ENCODE data around the gene SESN3. TPM values are rescaled to one million over a fixed set of nuclear protein-coding genes. Genes with fewer than 3 reads are reported as not detected.
"Not testable (repeated sequence)": the region's sequence is repeated elsewhere in the genome, so short reads cannot be mapped to it uniquely, and the experiment has no call there.

Gene SESN3
- 10 to 100 TPM; 28.2 to 98.1 (median 39.7) TPM for total RNA-seq

DNA sequence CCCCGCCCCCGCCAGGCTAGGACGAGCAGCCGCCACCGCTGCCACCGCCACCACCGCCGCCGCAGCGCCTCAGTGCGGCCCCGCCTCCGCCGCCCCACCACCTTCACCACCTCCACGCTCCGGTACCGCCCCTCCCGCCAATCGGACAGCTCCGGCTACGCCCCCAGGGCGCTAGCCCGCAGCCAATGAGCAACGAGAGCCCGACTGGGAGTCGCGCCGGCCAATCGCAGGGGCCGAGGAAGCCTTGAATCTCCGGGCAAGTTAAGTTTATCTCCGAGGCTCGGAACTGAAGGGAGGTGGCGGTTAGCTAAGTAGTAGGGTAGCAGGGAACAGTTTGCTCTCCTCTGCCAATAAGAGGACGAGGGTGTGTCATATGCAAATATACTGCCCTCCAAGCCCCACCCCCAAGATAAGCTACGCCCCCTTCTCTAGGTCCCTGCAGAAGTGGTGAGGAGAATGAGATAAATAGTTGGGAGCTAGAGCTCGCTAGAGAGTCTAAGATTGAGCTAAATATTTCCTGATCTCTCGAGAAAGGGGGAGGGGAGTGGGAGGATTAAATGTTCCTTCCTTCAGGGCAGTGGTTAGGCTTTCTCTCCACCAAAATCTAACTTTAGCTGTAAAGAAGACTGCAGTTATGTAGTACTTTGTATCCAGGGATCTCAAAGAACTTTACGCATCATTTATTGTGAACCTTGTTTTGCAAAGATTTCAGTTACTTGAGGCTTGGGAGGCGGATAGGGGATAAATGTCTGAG is at the start of gene SESN3:
Gene SESN3, minus strand, starts transcription at position 76 of the 754 bp plus-strand sequence. CDS start 342 bp downstream, outside the sequence.
- TF ChIP-seq POLR2A (IDR thresholded peaks at IDR 0.05) (peak; percentile 52), POLR2AphosphoS5 (IDR thresholded peaks at IDR 0.05) (peak; percentile 18 to 77 (median 55)), CTCF (IDR thresholded peaks at IDR 0.05) (no peak)
- no peaks in the 10 kb centered on the region for H3K9me3 ChIP-seq
- no peaks in the 10 kb centered on the region for H3K27me3 ChIP-seq
- H3K36me3 ChIP-seq, result no peaks in the 10 kb centered on the region
- peak; percentile 97 to 99 for DNase-seq (ENCODE audit: low spot score in 2 of 2)
- intact Hi-C loops (cut with DNase I; ENCODE audit: low total_unique reads), result no loop called here
- no peaks in the 10 kb centered on the region for H3K4me1 ChIP-seq
- H3K4me3 ChIP-seq, result peak within 1 kb of the TSS; percentile 81 to 96 (median 84)
- H3K27ac ChIP-seq, result peak within 1 kb of the TSS; percentile 92 to 93

DNA sequence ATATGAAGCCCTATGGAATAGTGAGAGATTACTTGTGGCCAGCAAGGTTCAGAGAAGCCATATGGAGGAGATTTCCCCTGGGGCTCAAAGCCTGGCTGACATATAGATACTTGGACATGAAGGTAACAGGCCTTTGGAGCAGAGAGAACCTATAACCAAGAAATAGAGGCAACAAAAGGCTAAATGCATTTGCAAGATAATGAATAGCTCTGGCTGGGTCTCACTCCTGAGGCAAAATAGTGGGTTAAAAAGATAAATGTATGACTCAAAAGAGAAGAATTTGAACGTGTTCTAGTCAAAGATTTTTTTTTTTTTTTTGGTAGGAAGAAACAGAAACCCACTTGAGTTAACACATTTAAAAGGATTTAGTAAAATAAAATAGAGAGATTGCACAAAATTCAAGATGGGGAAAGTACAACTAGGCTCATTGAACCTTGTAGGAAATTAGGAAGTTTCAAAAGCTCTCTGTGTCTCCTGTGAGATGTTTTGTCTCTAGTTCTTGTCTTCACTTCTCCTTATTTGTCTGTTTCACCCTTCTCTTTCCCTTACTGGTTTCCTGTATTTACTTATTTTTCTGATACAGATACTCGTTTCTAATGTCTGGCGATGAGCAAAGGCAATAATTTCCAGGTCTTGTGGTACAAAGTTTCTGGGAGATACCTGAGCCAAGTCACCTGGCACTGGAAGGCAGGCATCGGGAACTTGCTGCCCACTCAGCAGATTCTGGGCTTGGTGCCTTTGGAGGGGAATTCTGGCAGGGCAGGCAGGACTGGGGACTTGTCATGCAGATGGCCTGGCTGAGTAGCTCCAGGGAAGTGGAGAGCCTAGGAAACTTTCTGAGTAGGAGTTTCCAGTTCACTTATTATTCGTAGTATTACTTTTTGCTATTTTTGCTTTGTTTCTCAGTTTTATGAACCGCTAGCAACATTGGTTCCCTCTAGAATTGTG is 49.2 kb upstream of the SESN3 start:
- Histone ChIP-seq H3K9me3 (no peaks in the 10 kb centered on the region), H3K27ac (peak overlapping the region; percentile 48 to 52), H3K27me3 (no peaks in the 10 kb centered on the region), H3K4me1 (no peaks in the 10 kb centered on the region), H3K4me3 (no peak overlapping the region), H3K36me3 (no peaks in the 10 kb centered on the region)
- intact Hi-C loops (cut with DNase I; ENCODE audit: low total_unique reads), result no loop called here
- DNase-seq (ENCODE audit: low spot score in 2 of 2), result peak in 1 of 2 donors; percentile 83
- TF ChIP-seq POLR2A (IDR thresholded peaks at IDR 0.05) (no peak), CTCF (IDR thresholded peaks at IDR 0.05) (no peak), POLR2AphosphoS5 (IDR thresholded peaks at IDR 0.05) (no peak)

- no peak for DNase-seq (ENCODE audit: low spot score in 2 of 2)
- intact Hi-C loops (cut with DNase I; ENCODE audit: low total_unique reads), result no loop called here
- H3K4me1 ChIP-seq, result no peaks in the 10 kb centered on the region
- no peaks in the 10 kb centered on the region for H3K9me3 ChIP-seq
- H3K4me3 ChIP-seq, result no peak overlapping the region
- TF ChIP-seq POLR2AphosphoS5 (IDR thresholded peaks at IDR 0.05) (no peak), CTCF (IDR thresholded peaks at IDR 0.05) (no peak), POLR2A (IDR thresholded peaks at IDR 0.05) (no peak)
- H3K27ac ChIP-seq, result no peak overlapping the region
- no peaks in the 10 kb centered on the region for H3K27me3 ChIP-seq
- no peaks in the 10 kb centered on the region for H3K36me3 ChIP-seq
These were observed 46.9 kb upstream of the SESN3 start for GRCh38 chr11:95277868-95278267.

- Histone ChIP-seq H3K4me1 (no peaks in the 10 kb centered on the region), H3K27me3 (no peaks in the 10 kb centered on the region), H3K9me3 (no peaks in the 10 kb centered on the region), H3K36me3 (no peaks in the 10 kb centered on the region), H3K27ac (no peak overlapping the region), H3K4me3 (no peak overlapping the region)
- no peak for DNase-seq (ENCODE audit: low spot score in 2 of 2)
- TF ChIP-seq POLR2AphosphoS5 (IDR thresholded peaks at IDR 0.05) (no peak), POLR2A (IDR thresholded peaks at IDR 0.05) (no peak), CTCF (IDR thresholded peaks at IDR 0.05) (no peak)
- intact Hi-C loops (cut with DNase I; ENCODE audit: low total_unique reads), result no loop called here
These were observed 45.1 kb upstream of the SESN3 start for GRCh38 chr11:95276139-95276538.

- H3K36me3 ChIP-seq; intact Hi-C loops (cut with DNase I; ENCODE audit: low total_unique reads); H3K27ac ChIP-seq; DNase-seq (ENCODE audit: low spot score in 2 of 2); H3K9me3 ChIP-seq; H3K4me1 ChIP-seq; H3K27me3 ChIP-seq; H3K4me3 ChIP-seq: not testable (repeated sequence)
These were observed 42.6 kb upstream of the SESN3 start for GRCh38 chr11:95273618-95274017.
